HL-60/S4 treated with retinoic acid at 250 ng/mL for 4 days and 3 days (cell line): ENCODE measurements around the gene ARHGDIA.

Source experiments
- in situ Hi-C: fragments of 300-500 bp; cut with MboI; formaldehyde crosslinking; loops from 2 replicates; pipeline ENCODE4 v1.7.0; 2022; ENCODE audit warnings: low sequenced_read_pairs

Gene ARHGDIA

DNA sequence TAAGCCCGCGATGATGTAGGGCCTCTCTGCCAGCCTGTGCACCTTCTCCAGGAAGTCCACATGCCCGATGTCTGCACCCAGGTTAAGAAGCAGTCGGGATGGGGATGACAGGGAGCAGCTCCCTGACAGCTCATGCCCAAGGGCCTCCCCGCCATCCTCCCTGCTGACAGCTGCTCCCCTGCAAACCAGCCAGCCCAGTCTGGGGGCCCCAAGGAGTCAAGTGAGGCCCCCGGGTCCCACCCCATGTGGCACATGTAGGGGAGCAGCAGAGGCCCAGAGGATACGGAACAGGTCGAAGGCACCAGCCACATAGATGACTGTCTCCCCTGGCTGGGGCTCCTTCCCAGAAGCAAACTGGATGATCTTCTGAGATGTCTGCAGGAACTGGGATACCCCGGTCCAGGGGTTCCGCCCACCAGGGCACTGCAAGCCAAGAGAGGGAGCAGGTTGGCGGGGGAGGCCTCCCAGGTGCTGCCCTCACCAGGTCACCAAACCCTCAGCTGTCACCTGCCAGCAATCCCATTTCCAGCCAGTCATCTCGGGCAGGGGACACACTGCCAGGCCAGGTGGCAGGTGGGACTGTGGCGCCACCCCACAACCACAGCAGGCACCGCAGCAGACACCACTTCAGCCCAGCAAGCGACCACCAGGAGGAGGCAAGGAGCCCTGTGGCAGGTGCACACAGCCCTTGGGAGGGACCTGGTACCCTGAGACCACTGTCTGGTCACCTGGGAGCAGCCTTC is 35.5 kb upstream of the ARHGDIA start:
- in situ Hi-C loops, result no loop called here

- in situ Hi-C loops, result no loop called here
Observed at GRCh38 chr17:81905993-81906392, 34.9 kb upstream of the ARHGDIA start.

- in situ Hi-C loops, result no loop called here
Observed at GRCh38 chr17:81905424-81905875, 34.3 kb upstream of the ARHGDIA start.

- in situ Hi-C loops, result no loop called here
Observed at GRCh38 chr17:81904600-81905423, 33.7 kb upstream of the ARHGDIA start.

DNA sequence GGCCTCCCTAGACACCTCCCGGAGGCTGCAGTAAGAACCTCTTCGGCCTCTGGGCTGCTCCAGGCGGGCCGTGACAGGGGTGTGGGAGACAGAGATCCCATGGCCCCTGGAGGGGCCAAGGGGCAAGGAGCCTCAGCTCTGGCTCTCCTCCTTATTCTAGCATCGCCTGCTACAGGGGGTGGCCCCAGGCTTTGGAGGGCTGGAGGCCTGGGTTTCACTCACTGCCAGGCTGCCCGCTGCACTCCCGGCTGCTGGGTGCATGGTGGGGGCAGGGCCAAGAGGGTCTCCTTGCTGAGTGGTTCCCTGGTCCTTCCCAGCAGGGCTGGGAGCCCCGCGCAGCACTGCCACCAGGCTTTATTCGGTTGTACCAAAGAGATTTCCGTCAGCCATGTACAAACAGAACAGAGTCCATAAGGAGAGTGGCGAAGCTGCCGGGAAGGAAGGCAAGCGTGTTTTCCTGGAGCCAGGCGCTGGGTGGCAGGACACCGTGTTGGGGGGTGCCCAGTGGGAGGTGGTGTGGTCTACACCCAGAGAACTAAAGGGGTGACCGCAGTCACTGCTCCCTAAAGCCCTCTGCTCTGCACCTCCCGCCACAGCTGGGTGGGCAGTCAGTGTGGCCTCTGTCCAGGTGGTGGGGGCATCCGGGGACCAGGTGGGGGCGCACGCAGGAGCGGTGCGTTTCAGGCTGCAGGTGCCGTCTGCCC is 32.9 kb upstream of the ARHGDIA start:
- in situ Hi-C loops, result no loop called here

DNA sequence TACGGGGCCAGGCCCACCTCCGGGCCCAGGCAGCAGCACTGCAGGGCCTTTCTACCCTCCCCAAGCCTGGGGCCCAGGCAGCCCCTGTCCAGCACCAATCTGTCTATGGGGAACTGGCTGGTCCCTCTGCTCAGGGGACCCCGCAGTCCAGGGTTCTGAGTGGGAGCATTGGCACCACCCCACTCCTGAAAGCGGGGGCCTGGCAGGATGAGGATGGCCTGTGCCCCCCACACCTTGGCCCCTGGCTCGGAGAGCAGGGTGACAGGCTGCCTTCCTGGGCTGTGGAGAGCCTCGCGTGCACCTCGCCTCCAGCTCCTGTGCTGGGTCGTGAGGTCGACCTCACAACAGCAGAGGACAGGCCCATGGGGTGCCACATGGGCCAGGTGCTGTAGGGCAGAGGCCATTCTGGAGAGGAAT is 32.3 kb upstream of the ARHGDIA start:
- in situ Hi-C loops, result no loop called here

GRCh38 chr17:81902653-81903414 is 31.7 kb upstream of the ARHGDIA start:
- in situ Hi-C loops, result no loop called here

GRCh38 chr17:81902023-81902652 is 31.0 kb upstream of the ARHGDIA start, which contains the start of gene NPB:
TSS of gene NPB (plus strand) at chr17:81902238. CDS start at chr17:81902278, 40 bp downstream.
- in situ Hi-C loops, result no loop called here

DNA sequence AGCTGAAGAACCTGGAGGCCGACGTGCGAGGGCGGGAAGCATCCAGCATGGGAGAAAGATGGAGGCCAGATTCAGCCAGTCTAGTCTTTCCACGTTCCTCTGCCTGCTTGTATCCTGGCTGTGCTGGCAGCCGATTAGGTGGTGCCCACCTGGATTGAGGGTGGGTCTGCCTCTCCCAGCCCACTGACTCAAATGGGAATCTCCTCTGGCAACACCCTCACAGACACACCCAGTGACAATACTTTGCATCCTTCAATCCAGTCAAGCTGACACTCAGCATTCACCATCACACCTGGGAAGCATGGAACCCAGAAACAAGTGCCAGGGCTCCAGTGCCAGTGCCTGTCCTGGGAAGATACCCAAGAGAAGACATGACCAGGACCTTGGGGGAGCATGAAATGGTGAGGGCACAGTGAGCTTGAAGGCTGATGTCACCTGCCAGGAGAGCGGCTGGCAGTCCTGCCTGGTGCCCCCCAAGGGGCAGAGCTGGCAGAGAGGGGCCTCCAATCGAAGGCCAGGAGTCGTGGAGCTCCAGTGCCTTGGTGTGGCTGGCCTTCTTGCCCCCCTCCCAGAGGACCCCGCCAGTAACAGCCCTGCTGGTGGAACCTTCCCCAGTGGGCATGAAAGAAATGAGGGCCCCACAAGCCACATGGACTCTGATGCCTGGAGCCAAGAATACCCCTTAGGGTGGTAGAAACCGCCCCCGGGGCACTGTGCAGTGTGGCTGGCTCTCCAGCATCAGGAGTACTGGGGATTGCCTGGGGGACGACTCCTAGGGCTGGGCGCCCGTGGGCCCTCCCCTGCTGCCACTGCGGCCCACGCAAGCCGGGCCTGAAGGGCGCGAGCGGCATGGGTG is 30.3 kb upstream of the ARHGDIA start:
- in situ Hi-C loops, result no loop called here

GRCh38 chr17:81900181-81900820 is 29.2 kb upstream of the ARHGDIA start:
- in situ Hi-C loops, result no loop called here

DNA sequence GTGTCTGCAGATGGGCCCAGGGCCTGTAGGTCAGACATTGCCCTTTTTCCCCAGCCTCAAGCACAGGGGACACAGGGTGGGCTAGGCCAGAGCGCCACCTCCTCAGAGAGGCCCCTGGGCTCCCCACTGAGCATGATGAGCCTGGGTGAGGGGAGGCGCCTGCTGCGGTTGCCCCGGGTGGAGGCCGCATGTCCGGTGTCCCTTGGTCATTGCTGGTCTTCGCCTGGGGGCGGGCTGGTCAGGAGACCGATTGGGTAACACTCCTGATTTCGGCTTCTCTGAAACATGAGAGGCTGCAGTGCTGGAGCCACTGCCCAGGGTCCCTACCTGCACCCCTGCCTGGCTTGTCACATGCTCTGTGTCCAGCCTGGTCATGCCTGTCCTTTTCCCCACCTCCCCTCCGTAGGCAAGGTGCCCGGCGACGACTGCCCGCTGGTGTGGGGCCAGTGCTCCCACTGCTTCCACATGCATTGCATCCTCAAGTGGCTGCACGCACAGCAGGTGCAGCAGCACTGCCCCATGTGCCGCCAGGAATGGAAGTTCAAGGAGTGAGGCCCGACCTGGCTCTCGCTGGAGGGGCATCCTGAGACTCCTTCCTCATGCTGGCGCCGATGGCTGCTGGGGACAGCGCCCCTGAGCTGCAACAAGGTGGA is 28.5 kb upstream of the ARHGDIA start:
- in situ Hi-C loops, result no loop called here

GRCh38 chr17:81898885-81899284 is 27.7 kb upstream of the ARHGDIA start:
- in situ Hi-C loops, result no loop called here

DNA sequence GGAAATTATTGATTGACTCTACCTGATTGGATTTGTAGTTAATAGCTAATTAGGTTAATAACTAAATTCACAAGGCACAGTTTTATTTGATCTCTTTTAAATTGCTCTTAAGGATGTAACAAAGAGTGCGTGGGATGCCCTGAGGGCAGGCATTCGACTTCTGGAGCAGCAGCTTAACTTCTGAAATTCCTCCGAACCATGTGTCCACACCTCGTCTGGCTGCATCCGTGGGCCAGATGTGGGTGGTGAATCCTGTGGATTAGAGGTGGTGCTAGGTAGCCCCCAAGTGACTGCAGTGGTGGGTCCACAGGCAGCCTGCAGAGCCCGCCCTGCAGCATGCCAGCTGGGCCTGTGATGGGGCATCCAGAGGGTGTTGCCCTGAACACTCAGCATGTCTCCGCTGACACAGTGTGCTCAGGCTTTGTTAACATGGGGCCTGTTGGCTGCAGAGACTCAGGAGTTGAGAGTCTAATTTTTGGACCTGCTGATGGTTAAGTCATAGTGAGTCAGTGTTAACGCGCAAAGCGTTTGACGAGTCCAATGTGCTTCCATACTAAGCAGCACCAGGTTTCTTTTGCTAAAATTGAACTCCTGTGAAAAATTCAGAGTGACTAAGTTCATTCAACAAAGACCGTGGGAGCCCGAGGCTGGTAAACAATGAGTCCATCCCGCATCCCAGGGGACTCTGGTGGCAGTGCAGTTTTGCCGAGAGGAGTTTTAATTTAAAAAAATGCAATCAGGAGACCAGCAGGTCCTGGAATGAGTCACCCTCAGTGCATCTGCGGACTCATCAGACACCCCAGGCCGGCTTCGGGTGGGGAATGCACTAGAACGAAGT is 27.1 kb upstream of the ARHGDIA start:
- in situ Hi-C loops, result no loop called here

DNA sequence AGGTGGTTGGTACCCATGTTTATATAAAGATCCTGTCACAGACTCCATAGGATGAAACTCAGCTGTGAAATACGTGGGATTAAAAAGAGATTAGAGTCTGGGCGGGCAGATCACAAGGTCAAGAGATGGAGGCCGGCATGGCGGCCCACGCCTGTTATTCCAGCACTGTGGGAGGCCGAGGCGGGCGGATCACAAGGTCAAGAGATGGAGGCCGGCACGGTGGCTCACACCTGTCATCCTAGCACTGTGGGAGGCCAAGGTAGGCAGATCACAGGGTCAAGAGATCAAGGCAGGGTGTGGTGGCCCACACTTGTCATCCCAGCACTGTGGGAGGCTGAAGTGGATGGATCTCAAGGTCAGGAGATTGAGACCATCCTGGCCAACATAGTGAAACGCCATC is 24.3 kb upstream of the ARHGDIA start:
- in situ Hi-C loops, result no loop called here

DNA sequence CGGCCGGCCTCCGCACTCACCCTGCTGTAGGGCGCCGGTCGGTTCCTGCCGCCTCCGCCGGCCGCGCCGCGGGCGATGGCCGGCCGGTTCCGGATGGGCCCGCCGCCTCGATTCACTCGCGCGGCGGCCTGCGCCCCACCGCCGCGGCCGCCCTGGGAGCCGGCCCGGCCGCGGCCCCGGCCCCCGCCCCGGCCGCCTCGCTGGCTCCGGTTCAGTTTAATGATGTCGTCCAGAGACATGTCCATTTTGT is 20.1 kb upstream of the ARHGDIA start:
- in situ Hi-C loops, result no loop called here

- in situ Hi-C loops, result no loop called here
Observed at GRCh38 chr17:81890447-81891302, 19.5 kb upstream of the ARHGDIA start.

- in situ Hi-C loops, result no loop called here
Observed at GRCh38 chr17:81889602-81890001, 18.5 kb upstream of the ARHGDIA start.
